Common myeloid progenitor, CD34-positive (primary cell): Measurements from ENCODE around the gene TLN1.

Experiments
- CTCF ChIA-PET: fragments of 350-600 bp; sonication (Branson Sonifier 250); formaldehyde crosslinking; loops from one replicate; lab custom pipeline; 2021; ENCODE audit warnings: antibody characterized with exemption; lab: Charles Lee
- POLR2A ChIA-PET: fragments of 350-600 bp; sonication (Branson Sonifier 250); formaldehyde crosslinking; loops from one replicate; lab custom pipeline; 2021; ENCODE audit warnings: antibody characterized with exemption; lab: Charles Lee
- DNase-seq, 3 donors: peaks; one replicate each; pipeline versions ENCODE4 v3.0.0 to v3.0.0-alpha.2; 2013
- H3K27ac ChIP-seq, 2 experiments: 1 replicate in 1 of 2; 2 replicates in 1 of 2; pipeline ENCODE4 v1.7.0; 2013; ENCODE audit warnings: inconsistent platforms in 2 of 2, low read length in 2 of 2, mild to moderate bottlenecking in 2 of 2, low read depth in 1 of 2, moderate library complexity in 1 of 2; ENCODE audit not compliant: severe bottlenecking in 2 of 2, insufficient read depth in 1 of 2, poor library complexity in 1 of 2
- H3K27me3 ChIP-seq, 5 experiments: replicated peaks in 2 of 5; 1 replicate in 3 of 5; 2 replicates in 2 of 5; pipeline versions ENCODE4 v1.6.1 to v1.7.0; 2013; ENCODE audit warnings: low read length in 4 of 5, mild to moderate bottlenecking in 2 of 5, moderate library complexity in 2 of 5, inconsistent platforms in 1 of 5; ENCODE audit not compliant: insufficient read depth in 5 of 5, control insufficient read depth in 4 of 5
- H3K36me3 ChIP-seq, 4 experiments: 1 replicate in 2 of 4; 2 replicates in 2 of 4; pipeline versions ENCODE4 v1.6.1 to v1.7.0; 2013; ENCODE audit warnings: low read length in 3 of 4, control low read depth in 1 of 4, mild to moderate bottlenecking in 1 of 4; ENCODE audit not compliant: control insufficient read depth in 4 of 4, insufficient read depth in 4 of 4
- H3K4me1 ChIP-seq, 4 experiments: 1 replicate in 3 of 4; 2 replicates in 1 of 4; pipeline versions ENCODE4 v1.6.1 to v1.7.1; 2013; ENCODE audit warnings: low read length in 3 of 4, mild to moderate bottlenecking in 3 of 4, control low read depth in 1 of 4, inconsistent platforms in 1 of 4, moderate library complexity in 1 of 4; ENCODE audit not compliant: control insufficient read depth in 4 of 4, insufficient read depth in 4 of 4; ENCODE audit errors: control extremely low read depth in 1 of 4
- H3K4me3 ChIP-seq, 7 experiments: 1 replicate in 4 of 7; 2 replicates in 3 of 7; pipeline versions ENCODE4 v1.5.1 to v1.7.0; 2013; ENCODE audit warnings: mild to moderate bottlenecking in 7 of 7, low read length in 6 of 7, moderate library complexity in 6 of 7, inconsistent platforms in 2 of 7, low read depth in 2 of 7, control low read depth in 1 of 7; ENCODE audit not compliant: insufficient read depth in 4 of 7, control insufficient read depth in 1 of 7; ENCODE audit errors: extremely low read depth in 1 of 7
- H3K9me3 ChIP-seq, 5 experiments: 1 replicate in 4 of 5; 2 replicates in 1 of 5; pipeline versions ENCODE4 v1.6.1 to v1.7.1; 2013; ENCODE audit warnings: low read length in 4 of 5, mild to moderate bottlenecking in 2 of 5, inconsistent platforms in 1 of 5, low read depth in 1 of 5, moderate library complexity in 1 of 5; ENCODE audit not compliant: control insufficient read depth in 4 of 5, insufficient read depth in 2 of 5; ENCODE audit errors: control extremely low read depth in 1 of 5
- WGBS: methylation state at CpG from one replicate; pipeline ENCODE4 v1.1.5; 2013; ENCODE audit not compliant: insufficient coverage; 5-methylcytosine and 5-hydroxymethylcytosine counted together

Gene TLN1

GRCh38 chr9:35755071-35755470 is 23.1 kb upstream of the TLN1 start:
- peak overlapping the region in 1 of 2 experiments; percentile 45 for H3K27ac ChIP-seq
- no peaks in the 10 kb centered on the region for H3K27me3 ChIP-seq
- WGBS = 88% methylated on average over 4 of the region's 4 CpGs
- H3K9me3 ChIP-seq = no peaks in the 10 kb centered on the region
- peaks cover 19 to 54% (median 38%) of the 10 kb centered on the region in 4 experiments for H3K4me1 ChIP-seq
- POLR2A ChIA-PET = interaction anchor here (0.8 kb wide), 1 partner anchor 135 kb away, joined by 3 read pairs; no protein-coding TSS in a partner anchor
- CTCF ChIA-PET = interaction anchor here (0.8 to 6.4 kb wide), 16 partner anchors 10 to 124 kb away, joined by 3 to 41 read pairs (median 6); no protein-coding TSS in a partner anchor
- H3K36me3 ChIP-seq = peaks cover 2 to 43% (median 27%) of the 10 kb centered on the region in 4 experiments
- DNase-seq = no peak
- H3K4me3 ChIP-seq = no peak overlapping the region

- Histone ChIP-seq H3K9me3 (no peaks in the 10 kb centered on the region), H3K36me3 (peaks cover 2 to 43% (median 27%) of the 10 kb centered on the region in 4 experiments), H3K27ac (peak within 1 kb of the TSS in 1 of 2 experiments; percentile 45), H3K4me1 (peaks cover 17 to 54% (median 45%) of the 10 kb centered on the region in 4 experiments), H3K4me3 (no peak within 1 kb of the TSS), H3K27me3 (no peaks in the 10 kb centered on the region)
- no peak for DNase-seq
- POLR2A ChIA-PET = interaction anchor here (0.5 kb wide), 1 partner anchor 626 kb away, joined by 7 read pairs; no protein-coding TSS in a partner anchor
- WGBS = 90% methylated on average over 2 of the region's 3 CpGs
- CTCF ChIA-PET = interaction anchor here (1.1 to 6.4 kb wide), 12 partner anchors 9 to 58 kb away, joined by 3 to 41 read pairs (median 6); partner anchors contain the start of gene SPAG8
These were observed 22.3 kb upstream of the TLN1 start, which contains the start of gene MSMP for GRCh38 chr9:35754264-35754663. Gene MSMP, minus strand, starts transcription at chr9:35754276. Its CDS starts 147 bp downstream, at chr9:35754129.

- POLR2A ChIA-PET = interaction anchor here (0.6 kb wide), 1 partner anchor 425 kb away, joined by 3 read pairs; no protein-coding TSS in a partner anchor
- CTCF ChIA-PET = interaction anchor here (0.9 to 6.4 kb wide), 9 partner anchors 9 to 59 kb away, joined by 3 to 41 read pairs (median 6); partner anchors contain the start of gene SPAG8
- Histone ChIP-seq H3K36me3 (peaks cover 2 to 43% (median 27%) of the 10 kb centered on the region in 4 experiments), H3K9me3 (no peaks in the 10 kb centered on the region), H3K4me3 (no peak overlapping the region), H3K27me3 (no peaks in the 10 kb centered on the region), H3K4me1 (peaks cover 12 to 47% (median 39%) of the 10 kb centered on the region in 4 experiments), H3K27ac (no peak overlapping the region)
- DNase-seq = no peak
- 100% methylated on average over 1 of the region's 5 CpGs for WGBS
These were observed 21.5 kb upstream of the TLN1 start for GRCh38 chr9:35753466-35753865.

GRCh38 chr9:35750256-35750531 is 18.2 kb upstream of the TLN1 start:
- H3K9me3 ChIP-seq = no peaks in the 10 kb centered on the region
- no peaks in the 10 kb centered on the region for H3K27me3 ChIP-seq
- no peak for DNase-seq
- peak overlapping the region; percentile 18 to 84 for H3K27ac ChIP-seq
- WGBS = no CpG with 5 or more reads among the region's 4 CpGs
- peak overlapping the region in 6 of 7 experiments; percentile 79 to 92 (median 86) for H3K4me3 ChIP-seq
- H3K4me1 ChIP-seq = peaks cover 10 to 39% (median 37%) of the 10 kb centered on the region in 4 experiments
- POLR2A ChIA-PET = interaction anchor here (0.6 to 1.6 kb wide), 3 partner anchors 10 to 35 kb away, joined by 3 to 4 read pairs (median 3); partner anchors contain the start of genes CREB3 and TLN1
- CTCF ChIA-PET = interaction anchor here (0.7 to 15.7 kb wide), 7 partner anchors 11 to 76 kb away, joined by 3 to 190 read pairs (median 4); partner anchors contain the start of genes CREB3 and TLN1
- H3K36me3 ChIP-seq = peaks cover 2 to 43% (median 27%) of the 10 kb centered on the region in 4 experiments

GRCh38 chr9:35749515-35750255 is 17.7 kb upstream of the TLN1 start:
- H3K36me3 ChIP-seq = peaks cover 2 to 42% (median 28%) of the 10 kb centered on the region in 4 experiments
- H3K9me3 ChIP-seq = no peaks in the 10 kb centered on the region
- 4% methylated on average over 16 of the region's 19 CpGs for WGBS
- POLR2A ChIA-PET = interaction anchor here (0.6 to 1.6 kb wide), 4 partner anchors 11 to 45 kb away, joined by 3 to 4 read pairs (median 3); partner anchors contain the start of genes CREB3 and TLN1
- H3K4me3 ChIP-seq = peak overlapping the region; percentile 79 to 92 (median 86)
- peaks cover 10 to 37% (median 34%) of the 10 kb centered on the region in 4 experiments for H3K4me1 ChIP-seq
- peak overlapping the region; percentile 18 to 84 for H3K27ac ChIP-seq
- DNase-seq = peak; percentile 30 to 69 (median 61)
- CTCF ChIA-PET = interaction anchor here (0.7 to 15.7 kb wide), 10 partner anchors 9 to 92 kb away, joined by 3 to 190 read pairs (median 4); partner anchors contain the start of genes CCDC107, CREB3, RMRP and TLN1
- no peaks in the 10 kb centered on the region for H3K27me3 ChIP-seq

- DNase-seq = peak; percentile 32 to 72 (median 60)
- Histone ChIP-seq H3K4me1 (peaks cover 10 to 39% (median 34%) of the 10 kb centered on the region in 4 experiments), H3K27ac (peak within 1 kb of the TSS; percentile 18 to 84), H3K4me3 (peak within 1 kb of the TSS; percentile 79 to 92 (median 86)), H3K36me3 (peaks cover 2 to 43% (median 29%) of the 10 kb centered on the region in 4 experiments), H3K9me3 (no peaks in the 10 kb centered on the region), H3K27me3 (no peaks in the 10 kb centered on the region)
- under 1% methylated on average over 59 of the region's 69 CpGs for WGBS
- CTCF ChIA-PET = interaction anchor here (0.7 to 15.7 kb wide), 14 partner anchors 9 to 133 kb away, joined by 3 to 190 read pairs (median 4); partner anchors contain the start of genes CCDC107, CREB3, RMRP and TLN1
- POLR2A ChIA-PET = interaction anchor here (0.6 to 1.6 kb wide), 6 partner anchors 10 to 45 kb away, joined by 3 to 10 read pairs (median 4); partner anchors contain the start of genes CREB3 and TLN1
These were observed 17.0 kb upstream of the TLN1 start, which contains the start of the genes GBA2 and RGP1 for GRCh38 chr9:35748858-35749514. Gene GBA2, minus strand, starts transcription at chr9:35749228. Its CDS starts 524 bp downstream, at chr9:35748704. Gene RGP1, plus strand, starts transcription at chr9:35749287. Its CDS starts 469 bp downstream, at chr9:35749756.
